Endothelial cell (in vitro differentiated cells): Measurements from ENCODE around the gene IL1A. TPM values are rescaled to one million over a fixed set of nuclear protein-coding genes. Genes with fewer than 3 reads are reported as not detected.

Experiments
- DNase-seq: peaks from one replicate; pipeline ENCODE4 v3.0.0; 2021; ENCODE audit warnings: low spot score
- H3K27ac Mint-ChIP-seq: one replicate; pipeline ENCODE4 v1.8.0; 2021; ENCODE audit warnings: mixed read lengths, inconsistent platforms; ENCODE audit not compliant: unreplicated experiment
- H3K27me3 Mint-ChIP-seq: one replicate; pipeline ENCODE4 v1.8.0; 2021; ENCODE audit warnings: mild to moderate bottlenecking, moderate library complexity, mixed read lengths, inconsistent platforms; ENCODE audit not compliant: unreplicated experiment
- H3K36me3 Mint-ChIP-seq: one replicate; pipeline ENCODE4 v1.8.0; 2021; ENCODE audit warnings: mild to moderate bottlenecking, low read depth, mixed read lengths, inconsistent platforms; ENCODE audit not compliant: unreplicated experiment
- H3K4me1 Mint-ChIP-seq: one replicate; pipeline ENCODE4 v1.8.0; 2021; ENCODE audit warnings: mild to moderate bottlenecking, mixed read lengths, inconsistent platforms; ENCODE audit not compliant: unreplicated experiment
- H3K4me3 Mint-ChIP-seq: one replicate; pipeline ENCODE4 v1.8.0; 2021; ENCODE audit warnings: mild to moderate bottlenecking, mixed read lengths, inconsistent platforms; ENCODE audit not compliant: unreplicated experiment
- H3K9me3 Mint-ChIP-seq: one replicate; pipeline ENCODE4 v1.8.0; 2021; ENCODE audit warnings: mixed read lengths, inconsistent platforms; ENCODE audit not compliant: unreplicated experiment
- total RNA-seq: library from RNA; stranded (reverse); fragmentation: NEBNext Ultra II Directional; extraction: Animal tissue kit (Norgen Biotek cat#: 25700); gene quantifications from one replicate; pipeline ENCODE4 v1.2.1, GENCODE V29; 2021; ENCODE audit not compliant: unreplicated experiment
- TF ChIP-seq, protein P1 (sequence below): fragments of 200-600 bp; sonication (generic); IDR thresholded peaks from one replicate; pipeline ENCODE4 v1.5.0; 2021; ENCODE audit warnings: antibody characterized with exemption; ENCODE audit not compliant: unreplicated experiment

IL1A gene
- total RNA-seq, 1 donor from 2014 or later: 0.26 TPM

DNA sequence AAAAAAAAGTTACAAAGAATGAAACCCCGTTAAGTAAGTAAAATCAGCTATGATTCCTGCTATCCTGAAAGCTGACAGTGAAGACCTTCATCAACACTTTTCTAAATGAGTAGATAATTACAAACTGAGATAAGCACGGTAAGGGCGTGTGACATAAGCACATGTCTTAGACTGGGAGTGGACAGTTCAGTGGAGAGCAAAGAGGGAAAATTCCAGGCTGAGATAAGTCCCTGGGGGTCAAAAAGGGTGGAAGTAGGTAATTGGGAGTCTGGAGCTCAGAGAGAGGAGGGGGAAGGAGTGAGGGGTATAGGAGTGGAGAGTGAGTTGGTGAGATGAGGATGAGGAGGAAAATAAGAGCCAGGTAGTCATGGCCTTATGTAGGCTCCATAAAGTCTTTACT, 4.4 kb upstream of the IL1A start:
- Mint-ChIP-seq H3K4me3 (no peak overlapping the region), H3K27ac (no peak overlapping the region), H3K36me3 (no peaks in the 10 kb centered on the region), H3K27me3 (peaks cover 2% of the 10 kb centered on the region), H3K9me3 (no peaks in the 10 kb centered on the region), H3K4me1 (peaks cover 11% of the 10 kb centered on the region)
- no peak for DNase-seq
- TF ChIP-seq, protein P1, sequence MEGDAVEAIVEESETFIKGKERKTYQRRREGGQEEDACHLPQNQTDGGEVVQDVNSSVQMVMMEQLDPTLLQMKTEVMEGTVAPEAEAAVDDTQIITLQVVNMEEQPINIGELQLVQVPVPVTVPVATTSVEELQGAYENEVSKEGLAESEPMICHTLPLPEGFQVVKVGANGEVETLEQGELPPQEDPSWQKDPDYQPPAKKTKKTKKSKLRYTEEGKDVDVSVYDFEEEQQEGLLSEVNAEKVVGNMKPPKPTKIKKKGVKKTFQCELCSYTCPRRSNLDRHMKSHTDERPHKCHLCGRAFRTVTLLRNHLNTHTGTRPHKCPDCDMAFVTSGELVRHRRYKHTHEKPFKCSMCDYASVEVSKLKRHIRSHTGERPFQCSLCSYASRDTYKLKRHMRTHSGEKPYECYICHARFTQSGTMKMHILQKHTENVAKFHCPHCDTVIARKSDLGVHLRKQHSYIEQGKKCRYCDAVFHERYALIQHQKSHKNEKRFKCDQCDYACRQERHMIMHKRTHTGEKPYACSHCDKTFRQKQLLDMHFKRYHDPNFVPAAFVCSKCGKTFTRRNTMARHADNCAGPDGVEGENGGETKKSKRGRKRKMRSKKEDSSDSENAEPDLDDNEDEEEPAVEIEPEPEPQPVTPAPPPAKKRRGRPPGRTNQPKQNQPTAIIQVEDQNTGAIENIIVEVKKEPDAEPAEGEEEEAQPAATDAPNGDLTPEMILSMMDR: no peak

GRCh38 chr2:112787729-112788393, 3.6 kb upstream of the IL1A start:
- H3K9me3 Mint-ChIP-seq: no peaks in the 10 kb centered on the region
- no peaks in the 10 kb centered on the region for H3K36me3 Mint-ChIP-seq

GRCh38 chr2:112787294-112787693, 3.0 kb upstream of the IL1A start:
- TF ChIP-seq, protein P1: no peak
- H3K9me3 Mint-ChIP-seq: no peaks in the 10 kb centered on the region
- no peak for DNase-seq
- no peak overlapping the region for H3K4me3 Mint-ChIP-seq
- H3K27me3 Mint-ChIP-seq: peaks cover 2% of the 10 kb centered on the region
- peaks cover 17% of the 10 kb centered on the region for H3K4me1 Mint-ChIP-seq
- no peak overlapping the region for H3K27ac Mint-ChIP-seq
- H3K36me3 Mint-ChIP-seq: no peaks in the 10 kb centered on the region

More at GRCh38 chr2:112787729-112788393, 3.6 kb upstream of the IL1A start:
- H3K27ac Mint-ChIP-seq: no peak overlapping the region
- H3K4me1 Mint-ChIP-seq: peaks cover 17% of the 10 kb centered on the region
- no peak overlapping the region for H3K4me3 Mint-ChIP-seq
- DNase-seq: no peak
- TF ChIP-seq, protein P1: no peak
- peaks cover 2% of the 10 kb centered on the region for H3K27me3 Mint-ChIP-seq

DNA sequence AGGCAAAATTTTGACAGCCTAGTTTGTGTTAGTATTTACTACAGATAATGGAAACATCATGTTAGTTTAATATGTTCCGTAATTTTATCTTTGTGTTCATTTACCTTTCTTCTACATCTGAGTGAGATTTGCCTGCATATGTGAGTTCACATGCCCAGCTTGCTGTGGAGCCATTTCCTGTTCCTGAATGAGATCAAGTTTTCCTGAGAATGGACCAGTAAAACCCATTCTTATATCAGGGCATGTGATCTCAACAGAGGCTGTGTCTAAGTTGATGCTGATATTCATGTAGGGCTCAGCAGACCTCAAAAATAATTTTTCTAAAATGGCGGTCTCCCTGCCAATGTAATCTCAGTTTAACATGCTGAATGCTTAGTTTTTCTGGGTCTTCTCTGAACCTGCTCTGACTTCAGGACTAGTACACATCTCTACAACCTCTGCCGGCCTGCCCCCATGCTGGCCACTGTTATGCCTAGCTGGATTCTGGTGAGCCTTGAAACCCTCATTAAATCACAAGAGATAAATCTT, 1.0 kb downstream of the IL1A start:
- Mint-ChIP-seq H3K27ac (no peak overlapping the region), H3K36me3 (no peaks in the 10 kb centered on the region), H3K4me1 (peaks cover 17% of the 10 kb centered on the region), H3K27me3 (peaks cover 2% of the 10 kb centered on the region), H3K9me3 (no peaks in the 10 kb centered on the region), H3K4me3 (no peak overlapping the region)
- TF ChIP-seq, protein P1: no peak
- no peak for DNase-seq

DNA sequence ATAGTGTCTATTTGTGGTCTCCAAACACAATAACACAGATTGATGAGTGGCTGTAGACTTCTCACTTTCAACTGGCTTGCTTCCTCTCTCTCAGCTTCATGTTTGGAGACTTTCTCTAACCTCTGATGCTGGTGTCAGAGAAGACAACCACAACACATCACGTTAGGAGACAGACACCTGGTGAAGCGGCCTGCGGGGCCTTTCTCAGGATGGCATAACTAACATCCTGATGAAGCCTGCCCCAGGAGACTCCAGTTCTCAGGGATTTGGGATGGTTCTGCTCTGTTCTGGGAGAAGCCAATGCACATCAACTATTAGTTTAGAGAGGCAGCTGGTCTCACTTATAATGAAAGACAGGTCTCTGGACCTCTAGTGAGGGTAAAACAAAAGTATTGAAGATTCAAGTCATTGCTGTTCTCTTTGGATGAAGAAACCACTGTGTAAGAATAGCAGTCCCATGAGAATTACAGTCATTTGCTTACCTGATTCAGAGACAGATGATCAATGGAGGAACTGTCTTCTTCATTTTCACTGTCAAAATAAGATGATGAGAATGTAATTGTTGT, 2.0 kb downstream of the IL1A start:
- Mint-ChIP-seq H3K4me3 (no peak overlapping the region), H3K36me3 (no peaks in the 10 kb centered on the region), H3K4me1 (peaks cover 17% of the 10 kb centered on the region), H3K9me3 (no peaks in the 10 kb centered on the region), H3K27me3 (peaks cover 2% of the 10 kb centered on the region), H3K27ac (no peak overlapping the region)
- no peak for DNase-seq
- TF ChIP-seq, protein P1: no peak
